Activated naive CD8-positive, alpha-beta T cell treated with anti-CD3 and anti-CD28 coated beads, Interleukin-2, amount 50 U/mL, for 16 hours (primary cell): Measurements from ENCODE around the gene CMAS.
"Not testable (repeated sequence)": the region's sequence is repeated elsewhere in the genome, so short reads cannot be mapped to it uniquely, and the experiment has no call there.

Experiments used
- DNase-seq: peaks from one replicate; pipeline ENCODE4 v3.0.0-alpha.2; 2020; ENCODE audit warnings: low read depth, low spot score

Gene CMAS

DNA sequence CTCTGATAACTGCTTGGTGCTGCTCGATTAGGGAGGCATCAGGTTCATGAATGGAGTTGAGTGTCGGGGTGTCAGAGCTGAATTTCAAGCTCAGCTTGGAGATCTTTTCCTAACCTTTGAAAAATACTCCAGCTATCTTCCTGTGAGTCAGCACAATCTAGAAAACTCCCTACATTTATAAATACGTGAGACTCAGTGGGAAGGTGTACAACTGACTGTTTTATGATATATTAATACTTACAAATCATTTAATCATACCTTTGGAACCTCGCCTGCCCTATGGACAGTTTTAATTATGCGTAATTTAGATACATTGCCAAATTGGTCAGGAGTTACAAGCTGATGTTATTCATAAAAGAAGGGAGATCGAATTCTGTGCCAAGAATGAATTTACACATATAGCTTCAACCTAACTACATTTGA, 961 bp downstream of the CMAS start:
- DNase-seq = no peak

DNA sequence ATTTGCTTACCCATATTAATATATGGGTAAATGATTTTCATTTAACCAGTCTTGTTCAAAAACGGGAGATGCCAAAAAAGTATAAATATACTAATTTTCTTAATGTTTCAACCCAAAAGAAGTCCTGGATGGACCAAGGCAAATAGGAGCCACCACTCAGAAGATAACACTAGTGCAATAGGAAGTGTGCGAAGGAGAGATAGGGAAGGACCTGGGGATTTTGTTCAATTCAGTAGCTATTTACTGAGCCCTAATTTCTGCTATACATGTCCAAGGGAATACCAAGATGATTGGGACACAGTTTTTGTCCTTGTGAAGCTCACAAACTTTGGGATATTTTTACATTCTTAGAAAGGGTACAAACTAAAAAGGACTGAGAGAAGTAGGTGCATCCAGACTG, 1.5 kb downstream of the CMAS start:
- no peak for DNase-seq

DNA sequence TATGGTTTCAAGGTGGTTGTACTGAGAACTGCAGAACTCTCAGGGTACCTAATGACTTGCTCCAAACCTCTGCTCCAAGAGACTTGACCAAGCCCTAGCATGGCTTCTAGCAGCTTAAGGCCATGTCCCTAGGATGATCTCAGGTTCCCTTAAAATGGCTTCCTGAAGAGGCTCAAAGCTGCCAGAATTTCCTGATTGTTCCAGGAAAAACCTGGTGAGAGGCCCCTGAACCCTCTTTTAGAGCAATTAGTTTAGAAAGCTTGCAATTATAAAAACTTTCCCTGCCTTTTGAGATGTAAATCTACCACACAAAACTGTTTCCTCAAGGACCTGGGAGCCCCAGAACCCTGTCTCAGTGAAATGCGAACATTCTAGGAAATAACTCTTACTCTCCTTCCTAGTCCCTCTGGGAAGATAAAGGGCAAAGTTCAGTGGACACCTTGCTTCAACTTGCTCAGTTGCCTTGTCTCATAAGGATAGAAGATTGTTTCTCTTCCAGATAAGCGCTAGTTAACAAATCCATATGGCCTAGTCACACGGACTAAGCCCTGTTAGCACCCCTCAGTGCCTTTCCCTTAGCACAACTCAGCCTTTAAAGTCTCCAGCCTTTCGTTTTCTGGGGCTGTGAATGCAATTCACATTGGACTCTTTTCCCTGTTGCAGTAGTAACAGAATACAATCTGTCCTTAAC, 2.5 kb downstream of the CMAS start:
- no peak for DNase-seq

DNA sequence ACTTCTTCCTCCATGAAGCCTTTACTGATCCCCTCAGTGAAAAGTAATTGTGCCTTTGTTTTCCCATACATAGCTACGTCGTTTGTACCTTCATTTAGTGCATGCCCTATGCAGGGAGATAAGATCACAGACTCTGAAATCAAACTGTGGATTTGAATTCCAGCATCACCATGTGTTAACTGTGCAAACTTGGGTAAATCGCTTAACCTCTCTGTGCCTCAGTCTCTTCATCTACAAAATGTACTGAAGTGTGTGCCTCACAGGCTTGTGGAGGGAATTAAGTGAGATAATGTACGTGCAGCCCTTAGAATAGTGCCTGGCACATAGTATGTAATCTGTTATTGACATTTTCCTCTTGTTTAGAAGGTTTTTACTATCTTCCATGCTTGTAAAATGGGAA, 4.1 kb downstream of the CMAS start:
- no peak for DNase-seq

DNA sequence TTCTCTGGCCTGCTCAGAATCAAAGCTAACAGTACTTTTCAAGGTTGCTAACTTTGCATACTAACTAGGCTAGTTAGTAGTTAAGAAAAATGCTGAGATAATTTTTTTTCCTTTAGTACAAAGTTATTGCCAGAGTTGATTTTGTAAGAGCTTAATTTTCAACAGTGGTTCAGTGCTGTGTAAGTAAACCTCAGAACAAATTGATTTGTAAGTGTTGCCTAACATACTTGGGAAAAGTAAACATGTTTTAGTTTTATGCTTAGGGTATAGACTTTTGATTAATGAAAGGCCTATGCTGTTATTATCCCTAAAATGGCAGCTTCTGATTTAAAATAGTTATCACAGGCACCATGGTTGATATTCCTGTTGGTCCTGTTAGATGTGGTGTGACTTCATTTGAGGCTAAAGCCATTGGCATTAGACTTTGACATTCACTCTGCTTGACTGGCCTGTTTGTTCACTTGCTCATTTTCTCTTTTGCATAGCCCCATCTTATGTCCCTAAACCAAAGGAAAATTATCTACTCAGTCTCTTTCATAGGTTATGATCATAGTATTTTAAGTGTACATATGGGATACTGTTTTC, 5.2 kb downstream of the CMAS start:
- DNase-seq = no peak

DNA sequence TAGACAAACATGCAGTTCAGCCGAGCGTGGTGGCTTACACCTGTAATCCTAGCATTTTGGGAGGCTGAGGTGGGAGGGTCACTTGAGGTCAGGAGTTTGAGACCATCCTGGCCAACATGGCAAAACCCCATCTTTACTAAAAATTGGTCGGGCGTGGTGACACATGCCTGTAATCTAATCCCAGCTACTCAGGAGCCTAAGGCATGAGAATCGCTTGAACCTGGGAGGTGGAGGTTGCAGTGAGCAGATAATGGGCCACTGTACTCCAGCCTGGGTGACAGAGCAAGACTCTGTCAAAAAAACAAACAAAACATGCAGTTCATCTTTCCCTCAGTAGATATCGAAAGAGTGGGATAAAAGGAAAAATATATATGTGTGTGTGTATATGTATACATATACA, 7.0 kb downstream of the CMAS start:
- not testable (repeated sequence) for DNase-seq

DNA sequence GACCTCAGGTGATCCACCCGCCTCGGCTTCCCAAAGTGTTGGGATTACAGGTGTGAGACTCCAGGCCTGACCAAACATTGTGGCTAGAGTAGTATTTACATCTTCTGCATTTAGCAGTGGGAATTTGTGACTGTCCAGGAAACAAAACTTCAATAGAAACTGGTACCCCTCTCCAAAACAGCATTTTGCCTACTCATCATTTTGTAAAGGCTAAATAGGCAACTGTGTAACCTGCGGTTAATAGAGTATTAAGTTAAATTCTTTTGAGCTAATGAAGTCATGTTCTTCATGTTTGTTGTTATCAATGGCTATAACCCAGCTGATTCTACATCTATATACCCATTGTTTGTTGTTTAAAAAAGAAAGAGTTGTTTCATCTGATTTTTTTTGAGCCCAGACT, 8.1 kb downstream of the CMAS start:
- no peak for DNase-seq

DNA sequence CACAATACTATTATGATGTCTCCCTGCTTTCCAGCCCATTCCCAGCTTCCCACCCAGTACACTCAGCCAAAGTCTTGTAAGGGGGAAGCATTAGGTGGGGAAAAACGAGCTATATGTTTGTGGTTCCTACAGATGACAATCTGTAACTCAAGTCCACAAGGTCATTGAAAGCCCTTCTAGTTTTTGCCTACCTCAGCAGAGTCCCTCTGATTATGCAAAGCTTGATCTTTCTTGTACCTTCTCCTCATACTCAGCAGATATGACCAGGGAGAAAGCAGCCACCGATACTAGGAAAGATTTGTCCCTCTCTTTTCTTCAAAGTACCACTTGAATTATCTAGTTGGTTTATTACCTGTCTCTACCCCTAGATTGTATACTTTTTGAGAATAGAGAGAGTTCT, 10.6 kb downstream of the CMAS start:
- DNase-seq = no peak

DNA sequence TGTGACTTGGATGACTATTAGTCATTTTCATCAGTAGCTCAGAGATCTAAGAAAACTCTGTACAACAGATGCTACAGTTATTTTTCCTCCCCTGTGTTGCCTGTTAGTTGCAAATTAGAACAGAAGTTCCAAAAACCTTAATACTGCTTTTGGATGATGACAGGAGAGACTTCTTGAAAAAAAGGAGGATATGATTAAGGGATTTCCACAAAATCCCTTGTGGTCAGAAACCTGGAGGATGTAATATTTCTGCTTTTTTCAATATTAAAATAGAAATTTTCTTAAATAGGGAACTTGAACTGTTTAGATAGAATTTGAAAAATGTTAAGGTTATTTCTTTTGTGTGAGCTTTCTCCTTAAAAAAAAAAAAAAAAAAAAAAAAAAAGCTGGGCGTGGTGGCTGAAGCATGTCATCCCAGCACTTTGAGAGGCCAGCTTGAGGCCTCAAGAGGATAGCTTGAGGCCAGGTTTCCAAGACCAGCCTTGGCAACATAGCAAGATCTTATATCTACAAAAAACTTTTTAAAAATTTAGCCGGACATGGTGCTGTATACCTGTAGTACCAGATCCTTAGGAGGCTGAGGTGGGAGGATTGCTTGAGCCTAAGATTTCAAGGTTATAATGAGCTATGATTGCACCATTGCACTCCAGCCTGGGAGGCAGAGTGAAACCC, 14.1 kb downstream of the CMAS start:
- DNase-seq = no peak

DNA sequence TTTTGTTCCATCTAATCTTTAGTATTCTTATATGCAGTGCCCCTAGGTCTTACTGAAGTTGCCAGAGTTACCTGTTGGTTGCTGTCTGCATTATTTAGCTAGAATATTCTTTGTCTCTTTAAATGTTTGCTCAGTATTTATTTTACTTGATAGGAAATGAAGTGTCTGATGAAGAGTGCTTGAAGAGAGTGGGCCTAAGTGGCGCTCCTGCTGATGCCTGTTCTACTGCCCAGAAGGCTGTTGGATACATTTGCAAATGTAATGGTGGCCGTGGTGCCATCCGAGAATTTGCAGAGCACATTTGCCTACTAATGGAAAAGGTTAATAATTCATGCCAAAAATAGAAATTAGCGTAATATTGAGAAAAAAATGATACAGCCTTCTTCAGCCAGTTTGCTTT, 18.9 kb downstream of the CMAS start:
- DNase-seq = no peak

DNA sequence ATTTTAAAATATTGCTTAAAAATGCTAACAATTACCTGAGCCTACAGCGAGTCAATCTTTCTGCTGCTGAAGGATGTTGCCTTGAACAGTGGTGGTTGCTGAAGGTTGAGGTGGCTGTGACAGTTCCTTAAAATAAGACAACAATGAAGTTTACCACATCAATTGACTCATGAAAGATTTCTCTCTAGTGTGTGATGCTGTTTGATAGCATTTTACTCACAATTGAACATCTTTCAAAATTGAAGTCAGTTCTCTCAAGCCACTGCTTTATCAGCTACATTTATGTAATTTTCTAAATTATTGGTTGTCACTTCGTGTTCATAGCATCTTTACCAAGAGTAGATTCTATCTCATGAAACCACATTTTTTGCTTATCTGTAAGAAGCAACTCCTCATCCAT, 20.3 kb downstream of the CMAS start:
- DNase-seq = no peak

DNA sequence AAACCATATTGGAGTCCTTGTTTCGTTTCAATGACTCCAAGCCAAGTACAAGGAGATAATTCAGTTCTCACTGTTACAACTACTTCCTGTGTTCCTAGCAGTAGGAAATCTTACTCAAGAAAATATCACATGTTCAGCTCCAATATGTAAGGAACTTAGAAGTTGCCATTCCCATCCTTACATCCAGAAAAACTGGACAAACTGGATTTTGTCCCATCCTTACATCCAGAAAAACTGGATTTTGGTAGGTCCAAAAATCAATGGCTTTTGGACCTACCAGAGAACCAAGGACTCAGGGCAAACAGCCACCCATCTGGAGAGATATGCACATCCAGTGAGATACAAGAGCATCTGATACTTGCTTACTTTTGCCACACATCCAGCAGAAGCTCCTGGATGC, 23.8 kb downstream of the CMAS start:
- no peak for DNase-seq

DNA sequence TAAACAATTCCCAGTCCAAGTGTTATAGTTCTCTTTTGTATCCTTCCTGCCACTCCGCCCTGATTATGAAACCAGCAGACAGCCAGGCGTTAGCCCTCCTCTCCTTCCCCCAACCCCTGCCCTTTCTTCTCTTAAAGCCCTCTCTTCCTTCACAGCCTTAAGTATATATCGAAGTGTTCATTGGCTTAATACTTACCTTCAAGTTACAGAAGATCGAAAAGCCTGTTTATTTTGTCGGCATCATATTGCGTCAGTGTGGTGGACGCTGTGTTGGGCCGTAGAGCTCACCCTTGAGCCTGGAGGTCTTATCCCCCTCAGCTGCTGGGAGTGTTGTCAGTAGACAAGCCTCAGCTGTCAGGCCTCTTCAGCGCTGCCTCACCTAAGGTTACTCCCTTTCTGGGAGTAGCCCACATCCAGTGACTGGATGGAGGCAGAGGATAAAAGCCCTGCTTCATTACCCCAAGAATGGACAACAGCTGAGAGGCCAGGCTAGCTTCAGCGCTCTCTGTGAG, 36.2 kb downstream of the CMAS start:
- no peak for DNase-seq

DNA sequence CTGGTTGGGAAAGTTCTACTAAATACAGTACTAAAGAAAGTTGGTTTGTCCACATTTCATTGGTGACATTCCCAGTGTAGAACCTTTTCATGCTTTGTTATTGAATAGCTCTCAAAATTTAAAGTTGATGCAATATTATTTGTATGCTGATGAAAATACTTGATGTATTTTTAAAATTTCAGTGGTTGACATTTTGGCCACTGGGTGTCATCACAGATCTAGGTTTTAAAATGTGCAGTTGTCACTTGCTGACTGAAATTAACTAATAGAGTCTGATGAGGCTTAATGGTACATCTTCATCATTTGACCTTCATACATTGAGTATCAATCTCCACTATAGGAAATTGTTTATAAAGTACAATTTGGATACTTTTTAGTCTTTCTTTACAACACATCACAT, 37.1 kb downstream of the CMAS start:
- DNase-seq = no peak

DNA sequence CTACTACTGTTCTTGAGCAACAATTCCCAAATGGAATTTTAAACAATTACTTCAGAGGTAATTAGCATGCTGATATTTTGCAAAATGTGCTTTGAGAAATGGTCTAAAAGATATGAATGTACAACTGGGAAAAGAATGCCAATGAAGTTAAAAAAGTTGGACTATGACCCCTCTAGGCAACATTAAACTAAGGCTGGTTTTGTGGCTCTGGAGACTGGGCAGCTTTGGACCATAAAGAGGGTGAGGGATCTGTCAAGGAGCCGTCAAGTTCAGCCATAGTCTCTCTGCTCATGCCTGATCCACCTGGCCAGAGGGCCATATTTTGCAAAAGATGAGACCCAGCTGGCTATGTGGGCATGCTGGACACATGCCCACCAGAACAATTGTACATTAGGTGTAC, 38.8 kb downstream of the CMAS start:
- no peak for DNase-seq

DNA sequence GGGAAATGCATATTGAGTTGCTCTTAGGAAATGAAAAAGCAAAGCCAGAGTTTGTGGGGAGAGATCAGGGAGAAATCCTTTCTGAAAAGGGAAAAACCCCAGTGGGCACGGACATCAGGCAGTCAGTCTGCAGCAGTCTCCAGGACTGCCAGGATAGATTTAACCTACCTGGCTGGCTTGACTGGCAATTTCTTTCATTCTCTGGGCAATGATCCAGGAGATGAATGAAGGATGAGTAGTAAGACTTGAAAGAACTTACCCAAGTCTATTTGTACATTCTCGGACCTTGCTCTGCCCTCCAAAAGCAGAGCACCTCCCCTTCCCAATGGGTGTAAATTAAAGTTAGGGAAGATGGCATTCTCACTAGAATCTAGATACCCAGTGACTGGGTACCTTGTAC, 42.9 kb downstream of the CMAS start:
- no peak for DNase-seq

DNA sequence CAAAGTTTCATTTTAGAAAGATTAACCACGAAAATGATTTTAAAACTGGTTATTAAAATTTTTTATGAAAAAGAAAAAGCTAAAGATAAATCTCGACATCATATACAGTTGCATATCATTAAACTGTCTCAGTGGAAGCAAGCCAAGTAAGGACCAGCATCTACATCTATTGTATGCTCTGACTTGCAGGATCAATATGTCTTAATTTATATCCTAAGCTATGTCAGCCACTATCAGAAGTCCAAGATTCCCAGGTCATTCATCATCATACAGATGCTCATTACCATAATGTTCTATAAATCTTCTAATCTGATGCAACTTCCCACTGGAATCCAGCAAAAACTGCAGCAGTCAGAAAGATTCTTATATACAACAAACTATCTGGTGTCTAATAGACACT, 43.5 kb downstream of the CMAS start:
- no peak for DNase-seq

DNA sequence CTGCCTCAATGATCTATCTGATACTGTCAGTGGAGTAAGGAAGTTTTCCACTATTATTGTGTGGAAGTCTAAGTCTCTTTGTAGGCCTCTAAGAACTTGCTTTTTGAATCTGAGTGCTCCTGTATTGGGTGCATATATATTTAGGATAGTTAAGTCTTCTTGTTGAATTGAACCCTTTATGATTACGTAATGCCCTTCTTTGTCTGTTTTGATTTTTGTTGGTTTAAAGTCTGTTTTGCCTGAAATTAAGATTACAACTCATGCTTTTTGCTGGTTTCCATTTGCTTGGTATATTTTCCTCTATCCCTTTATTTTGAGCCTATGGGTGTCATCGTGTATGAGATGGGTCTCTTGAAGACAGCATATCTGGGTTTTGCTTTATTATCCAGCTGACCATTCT, 53.0 kb downstream of the CMAS start:
- not testable (repeated sequence) for DNase-seq

DNA sequence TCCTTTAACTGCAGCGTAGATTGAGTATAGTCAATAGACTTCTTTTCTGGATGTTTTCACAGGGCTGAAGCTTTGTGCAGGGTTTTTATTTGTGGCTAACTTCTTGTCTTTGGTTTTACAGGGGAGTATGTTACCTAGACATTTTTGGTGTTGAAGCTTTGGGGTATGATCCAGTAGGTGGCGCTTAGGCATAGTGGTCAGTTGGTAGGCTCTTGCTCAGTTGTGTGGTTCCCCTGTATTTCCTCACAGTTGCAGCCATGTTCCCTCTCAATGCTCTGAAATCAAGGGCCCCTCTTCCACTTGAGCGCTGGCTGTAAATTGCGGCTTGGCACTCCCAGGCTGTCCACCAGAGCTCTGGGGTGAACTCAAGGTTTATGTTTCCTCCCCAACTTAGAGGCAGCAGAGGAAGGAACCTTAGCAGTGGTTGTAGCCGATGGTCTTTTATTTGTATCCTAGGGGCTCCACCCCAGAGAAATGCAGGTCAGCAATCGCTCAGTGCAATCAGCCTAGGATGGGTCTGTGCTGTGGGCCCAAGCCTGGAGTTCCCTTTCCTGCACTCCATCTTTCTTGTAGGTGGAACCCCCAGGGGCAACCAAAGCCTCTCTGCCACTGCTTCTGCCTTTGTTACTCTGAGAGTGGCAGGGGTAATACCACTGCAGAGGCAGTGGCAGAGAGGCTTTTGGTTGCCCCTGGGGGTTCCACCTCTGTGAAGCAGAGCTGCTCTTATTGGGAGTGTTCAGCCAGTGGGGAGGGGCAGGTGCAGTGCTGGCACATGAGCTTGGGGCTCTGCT, 55.1 kb downstream of the CMAS start:
- DNase-seq = no peak

DNA sequence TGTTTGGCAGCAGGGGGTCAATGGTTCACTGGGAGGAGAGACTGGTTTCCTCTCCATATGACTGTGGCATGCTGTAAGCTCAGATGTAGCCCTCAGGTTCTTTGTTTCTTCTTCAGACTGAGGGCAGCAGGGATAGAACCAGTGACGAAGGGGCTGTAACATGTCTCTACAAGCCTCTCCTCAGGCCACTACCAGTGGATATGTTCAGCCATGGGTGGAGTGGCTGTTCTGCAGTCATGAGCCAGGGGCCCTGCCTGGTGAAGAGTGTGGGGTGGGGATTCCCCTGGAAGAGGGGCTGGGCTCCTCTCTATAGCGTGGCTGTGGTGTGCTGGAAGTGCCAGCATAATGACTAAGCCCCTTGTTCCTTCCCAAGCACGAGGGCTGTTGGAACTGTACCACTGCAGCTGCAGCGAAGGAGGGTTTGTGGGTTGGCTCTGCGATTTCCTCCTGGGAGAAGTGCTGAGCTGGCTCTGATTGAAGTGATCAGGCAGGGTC, 55.8 kb downstream of the CMAS start:
- DNase-seq = no peak

DNA sequence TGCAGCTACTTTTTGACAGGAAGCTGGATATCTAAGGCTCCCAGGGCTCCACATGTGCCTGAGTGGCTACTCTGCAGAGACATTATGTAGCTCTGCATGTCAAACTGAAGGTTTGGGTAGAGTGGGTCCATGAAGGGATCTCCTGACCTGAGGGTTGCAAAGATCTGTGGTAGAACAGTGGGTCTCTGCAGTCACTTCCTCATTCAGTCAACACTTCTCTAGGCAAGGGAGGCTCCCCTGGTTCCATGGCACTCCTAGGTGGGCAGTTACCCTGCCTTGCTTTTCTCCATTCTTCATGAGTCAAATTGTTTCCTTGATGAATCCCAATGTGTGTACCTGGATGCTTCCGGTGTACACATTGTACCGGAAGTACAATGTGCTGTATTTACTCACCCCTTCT, 57.4 kb downstream of the CMAS start:
- no peak for DNase-seq

DNA sequence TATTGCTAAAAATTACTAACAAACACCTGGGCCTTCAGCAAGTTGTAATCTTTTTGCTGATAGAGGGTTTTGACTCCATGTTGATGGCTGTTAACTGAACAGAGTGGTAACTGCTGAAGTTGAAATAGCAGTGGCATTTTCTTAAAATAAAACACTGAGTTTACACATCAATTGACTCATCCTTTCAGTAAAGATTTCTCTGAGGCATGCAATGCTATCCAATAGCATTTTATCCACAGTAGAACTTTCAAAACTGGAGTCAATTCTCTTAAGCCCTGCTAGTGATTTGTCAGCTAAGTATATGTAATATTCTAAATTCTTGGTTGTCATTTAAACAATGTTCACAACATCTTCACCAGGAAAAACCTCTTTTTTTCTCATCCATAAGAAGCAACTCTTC, 59.5 kb downstream of the CMAS start:
- DNase-seq = no peak
